HG03558 (cell line): ENCODE measurements around the gene CAMK1D.

Experiments used
- ATAC-seq: cut with Tn5 transposase; IDR thresholded peaks from one replicate; pipeline ENCODE4 v1.9.1; 2021; ENCODE audit warnings: moderate number of reproducible peaks; ENCODE audit not compliant: unreplicated experiment; ENCODE audit errors: extremely low read depth

CAMK1D gene

DNA sequence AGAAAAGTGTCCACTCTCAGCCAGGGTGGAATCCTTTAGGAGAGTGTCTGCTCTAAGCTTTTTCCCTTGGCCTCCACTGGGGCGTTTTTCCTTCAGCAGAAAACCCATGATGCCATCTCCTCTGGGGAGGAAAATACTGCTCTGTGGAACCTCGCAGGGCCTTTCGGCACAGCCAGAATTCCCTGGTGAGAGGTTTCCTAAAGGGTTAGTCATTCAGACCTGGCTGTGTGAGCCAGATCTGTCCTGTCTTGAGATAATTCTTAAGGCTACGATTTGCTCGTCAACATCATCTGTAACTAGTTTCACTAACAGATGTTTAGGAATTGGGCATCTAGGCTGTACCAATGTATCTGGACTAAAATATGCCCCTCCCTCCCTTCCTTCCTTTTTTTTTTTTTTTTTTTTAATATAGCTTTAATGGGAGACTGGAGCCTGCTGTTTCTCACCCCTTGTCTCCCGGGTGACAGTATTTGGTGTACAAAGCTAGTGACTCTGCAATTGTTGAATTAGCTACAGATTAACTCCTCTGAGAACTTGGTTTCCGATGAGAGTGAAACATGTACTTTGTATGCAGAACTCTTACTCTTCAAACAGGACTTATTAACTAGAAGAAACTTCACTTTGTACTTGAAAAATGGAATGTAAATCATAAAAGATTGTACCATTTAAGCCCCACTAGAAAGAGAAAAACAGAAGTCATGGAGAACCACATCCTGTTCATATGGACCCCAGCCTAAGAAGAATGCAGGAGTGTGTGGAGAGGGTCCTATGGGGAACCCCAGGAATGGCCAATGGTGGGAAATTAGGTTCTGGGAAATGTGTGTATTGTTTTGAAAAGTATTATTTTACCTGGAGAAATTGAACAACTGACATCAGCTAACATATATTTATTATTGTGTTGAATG, 230.9 kb downstream of the CAMK1D start:
- peak; percentile 72 for ATAC-seq

DNA sequence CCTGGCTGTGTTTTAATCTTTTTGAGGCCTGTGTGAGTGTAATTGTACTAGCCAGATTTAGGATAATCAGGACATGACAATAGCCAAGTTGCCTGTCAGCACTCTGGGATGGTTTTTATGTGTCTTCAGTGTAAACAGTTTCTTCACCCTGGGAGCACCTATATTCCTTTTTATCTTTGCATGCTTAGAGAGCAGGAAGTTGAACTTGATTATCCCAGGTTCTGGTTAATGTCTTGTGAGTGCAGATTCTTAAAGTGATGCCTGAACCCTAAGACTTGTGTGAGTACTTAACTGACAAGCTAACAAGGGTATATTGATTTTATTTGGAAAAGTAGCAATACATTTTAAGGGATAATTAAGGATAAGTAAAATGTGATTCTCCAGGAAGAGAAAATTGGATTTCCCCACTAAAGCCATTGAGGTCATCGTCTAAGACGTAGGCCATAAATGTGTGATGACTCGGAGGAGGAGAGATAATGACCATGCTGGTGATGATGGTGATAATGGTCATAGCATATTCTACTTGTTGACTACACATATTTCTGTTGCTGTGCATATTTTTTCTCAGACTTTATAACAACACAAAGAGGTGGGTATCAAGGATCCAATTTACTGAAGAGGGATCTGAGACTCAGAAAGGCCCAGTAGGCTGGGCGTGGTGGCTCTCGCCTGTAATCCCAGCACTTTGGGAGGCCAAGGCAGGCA, 234.7 kb downstream of the CAMK1D start:
- ATAC-seq: no peak

GRCh38 chr10:12586741-12587140, 237.4 kb downstream of the CAMK1D start:
- ATAC-seq: no peak

DNA sequence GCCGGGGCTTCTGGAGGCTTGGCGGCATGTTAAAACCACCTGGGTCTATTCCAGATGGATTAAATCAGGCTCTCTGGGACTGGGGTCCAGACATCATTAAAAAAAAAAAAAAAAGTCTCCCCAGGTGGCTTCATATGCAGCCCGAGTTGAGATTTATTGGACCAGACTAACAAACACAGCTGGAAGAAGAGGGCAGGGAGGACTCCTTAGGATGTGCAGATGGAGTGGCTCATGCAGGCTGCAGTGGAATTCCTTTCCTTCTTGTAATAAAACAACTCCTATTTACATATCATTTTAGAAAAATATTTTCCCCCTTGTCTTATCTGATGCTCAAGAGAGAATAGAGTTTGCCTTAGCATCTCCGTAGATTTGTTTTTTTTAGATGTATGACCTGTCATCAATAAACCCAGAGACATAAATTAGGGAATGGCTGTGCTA, 238.1 kb downstream of the CAMK1D start:
- ATAC-seq: no peak

DNA sequence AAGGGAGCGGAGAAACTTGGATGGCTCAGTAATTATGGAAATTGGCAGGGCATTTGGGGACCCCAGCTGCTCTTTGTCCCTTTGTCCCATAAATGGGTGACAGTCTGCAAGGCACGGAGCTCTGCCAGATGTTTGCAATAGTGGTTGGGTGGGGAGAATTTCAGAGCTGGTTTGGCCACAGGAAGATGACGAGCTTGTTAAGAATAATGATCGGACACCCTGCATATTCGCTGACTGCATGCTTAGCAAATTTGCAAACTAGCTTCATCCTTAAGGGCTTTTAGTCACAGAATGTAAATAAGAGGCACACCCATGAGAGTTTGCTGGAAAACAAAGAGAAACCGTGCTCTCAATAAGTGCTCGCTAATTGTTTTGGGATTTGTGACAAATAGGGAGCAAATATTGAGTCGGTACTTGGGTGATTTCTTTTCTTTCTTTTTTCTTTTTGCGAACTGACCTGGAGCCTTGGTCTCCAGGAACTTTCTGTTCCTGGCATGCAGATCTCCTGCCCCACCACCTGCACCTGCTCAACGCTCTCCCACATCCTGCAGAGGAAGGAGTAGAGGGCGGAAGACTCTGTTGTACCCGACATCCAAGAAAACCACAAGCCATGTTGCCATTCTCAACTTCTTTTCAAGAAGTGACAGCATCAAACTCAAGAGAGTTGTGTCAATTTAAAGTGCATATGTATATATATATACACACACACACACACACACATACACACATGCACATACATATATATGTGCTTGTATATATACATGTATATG, 238.9 kb downstream of the CAMK1D start:
- no peak for ATAC-seq

GRCh38 chr10:12589291-12589690, 239.9 kb downstream of the CAMK1D start:
- ATAC-seq: no peak

GRCh38 chr10:12589791-12590190, 240.4 kb downstream of the CAMK1D start:
- no peak for ATAC-seq

- ATAC-seq: no peak
Measured at GRCh38 chr10:12590675-12591659, 241.6 kb downstream of the CAMK1D start.

GRCh38 chr10:12592967-12593366, 243.6 kb downstream of the CAMK1D start:
- no peak for ATAC-seq

DNA sequence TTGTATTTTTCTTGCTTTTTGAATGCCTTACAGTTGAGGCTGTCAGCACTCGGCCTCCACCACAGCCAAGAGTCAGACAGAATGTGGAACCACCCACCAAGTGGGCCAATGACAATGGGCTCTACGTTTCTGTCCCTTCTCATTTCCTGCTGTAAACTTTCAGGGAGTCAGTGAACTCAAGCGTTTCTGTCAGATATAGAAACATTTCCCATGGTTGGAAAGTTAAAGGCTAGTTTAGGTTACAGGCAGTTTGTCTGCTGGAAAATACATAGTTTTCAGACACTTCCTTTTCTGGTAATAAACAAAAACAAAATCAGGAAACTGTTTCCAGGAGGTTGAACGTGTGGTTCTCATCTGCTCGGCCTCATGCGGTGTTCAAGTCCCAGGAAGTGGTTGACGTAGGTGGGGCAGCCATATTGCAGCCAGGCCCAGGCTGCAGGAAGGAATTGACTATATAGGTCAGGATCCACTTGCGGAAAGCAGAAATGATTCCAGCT, 245.1 kb downstream of the CAMK1D start:
- ATAC-seq: no peak

- ATAC-seq: no peak
Measured at GRCh38 chr10:12595936-12596576, 246.7 kb downstream of the CAMK1D start.

DNA sequence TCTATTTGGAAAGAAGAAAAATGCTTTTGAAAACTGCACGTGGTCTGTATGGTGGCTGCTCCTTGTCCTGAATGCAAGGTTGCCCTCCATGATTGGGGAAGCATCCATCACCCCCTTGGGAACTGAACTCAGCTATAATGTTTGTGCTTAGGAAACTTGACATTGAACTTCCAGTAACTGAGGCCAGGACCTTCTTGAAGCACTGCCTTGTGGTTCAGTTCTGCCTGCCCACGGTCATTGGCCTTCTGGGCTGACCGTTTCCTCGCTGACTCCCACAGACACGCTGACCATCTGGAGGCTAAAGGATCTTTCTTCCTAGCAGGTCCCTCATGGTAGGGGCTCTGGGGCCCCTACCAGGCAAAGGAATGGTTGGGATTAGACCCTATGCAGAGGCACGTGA, 247.8 kb downstream of the CAMK1D start:
- no peak for ATAC-seq

GRCh38 chr10:12597788-12598765, 248.7 kb downstream of the CAMK1D start:
- no peak for ATAC-seq

- ATAC-seq: no peak
Measured at GRCh38 chr10:12600652-12601051, 251.3 kb downstream of the CAMK1D start.

DNA sequence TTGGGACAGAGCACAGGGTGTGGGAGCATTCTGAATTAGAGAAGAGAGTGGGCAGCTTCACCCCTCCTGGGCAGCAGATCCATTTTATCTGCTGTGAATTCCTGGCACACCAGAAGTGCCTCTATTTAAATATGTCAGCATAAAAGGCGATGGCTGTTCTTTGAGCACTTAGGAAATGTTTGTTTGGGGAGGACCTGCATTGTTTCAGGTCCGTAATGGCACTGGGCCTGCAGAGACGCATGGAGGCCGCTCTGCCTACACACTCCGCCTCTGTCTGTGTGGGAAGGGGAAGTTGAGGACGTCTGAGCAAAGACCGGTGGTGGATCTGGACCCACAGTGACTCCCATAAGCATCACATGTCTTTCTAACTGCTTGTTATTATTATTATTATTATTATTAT, 253.2 kb downstream of the CAMK1D start:
- ATAC-seq: no peak

DNA sequence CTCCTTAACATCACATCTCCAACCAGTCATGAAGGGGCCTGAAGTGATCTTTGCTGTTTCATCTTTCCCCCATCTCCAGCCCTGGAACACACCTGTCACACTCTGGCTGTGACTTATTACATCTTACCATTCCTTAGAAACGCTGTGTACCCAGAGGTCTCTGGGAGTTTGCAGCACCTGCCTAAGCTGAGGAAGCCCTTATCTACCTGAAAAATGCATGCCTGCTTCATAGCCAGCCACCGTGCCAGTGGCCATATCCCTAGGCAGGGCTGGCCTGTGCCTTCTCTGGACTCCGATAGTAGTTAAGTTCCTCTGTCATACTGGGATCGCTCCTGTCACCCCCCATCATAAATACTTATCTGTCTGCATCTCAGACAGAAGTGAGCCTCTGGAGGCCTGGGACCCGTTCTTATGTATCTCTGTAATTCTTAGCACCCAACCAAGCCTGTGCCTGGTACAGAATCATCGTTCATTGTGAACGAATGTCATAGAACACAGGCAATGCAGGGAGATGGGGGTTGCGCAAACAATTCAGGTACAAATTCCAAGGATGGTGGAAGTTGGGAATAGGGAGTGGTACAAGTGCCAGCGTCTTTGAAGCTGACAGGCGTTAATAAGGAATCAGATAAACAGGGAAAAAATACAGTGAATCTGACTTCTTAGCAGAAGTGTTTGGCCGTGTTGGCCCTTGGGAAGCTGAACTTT, 254.6 kb downstream of the CAMK1D start:
- ATAC-seq: no peak
